ENCODE measurements around the gene NBAS.

DNA sequence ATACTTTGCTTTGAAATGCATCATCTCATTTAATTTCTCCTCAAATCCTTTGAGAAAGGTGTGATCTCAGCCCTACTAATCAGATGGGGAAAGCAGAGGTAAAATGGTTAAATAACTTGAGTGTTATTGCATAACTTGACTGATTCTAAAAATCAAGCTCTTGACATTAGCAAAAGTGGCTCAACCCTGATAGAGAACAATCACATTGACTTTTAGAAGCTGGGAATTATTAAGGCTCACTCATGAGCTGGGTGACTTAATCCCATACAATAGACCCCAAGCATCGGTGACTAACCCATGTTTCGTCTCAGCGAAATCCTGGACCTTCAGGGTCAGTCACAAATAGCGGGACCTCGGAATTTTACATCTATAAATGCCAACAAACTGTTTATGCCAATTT lies 378.9 kb downstream of the NBAS start:
- TF ChIP-seq, protein P1, sequence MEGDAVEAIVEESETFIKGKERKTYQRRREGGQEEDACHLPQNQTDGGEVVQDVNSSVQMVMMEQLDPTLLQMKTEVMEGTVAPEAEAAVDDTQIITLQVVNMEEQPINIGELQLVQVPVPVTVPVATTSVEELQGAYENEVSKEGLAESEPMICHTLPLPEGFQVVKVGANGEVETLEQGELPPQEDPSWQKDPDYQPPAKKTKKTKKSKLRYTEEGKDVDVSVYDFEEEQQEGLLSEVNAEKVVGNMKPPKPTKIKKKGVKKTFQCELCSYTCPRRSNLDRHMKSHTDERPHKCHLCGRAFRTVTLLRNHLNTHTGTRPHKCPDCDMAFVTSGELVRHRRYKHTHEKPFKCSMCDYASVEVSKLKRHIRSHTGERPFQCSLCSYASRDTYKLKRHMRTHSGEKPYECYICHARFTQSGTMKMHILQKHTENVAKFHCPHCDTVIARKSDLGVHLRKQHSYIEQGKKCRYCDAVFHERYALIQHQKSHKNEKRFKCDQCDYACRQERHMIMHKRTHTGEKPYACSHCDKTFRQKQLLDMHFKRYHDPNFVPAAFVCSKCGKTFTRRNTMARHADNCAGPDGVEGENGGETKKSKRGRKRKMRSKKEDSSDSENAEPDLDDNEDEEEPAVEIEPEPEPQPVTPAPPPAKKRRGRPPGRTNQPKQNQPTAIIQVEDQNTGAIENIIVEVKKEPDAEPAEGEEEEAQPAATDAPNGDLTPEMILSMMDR (IDR thresholded peaks at IDR 0.05; ENCODE audit: insufficient read depth, low read length, poor library complexity, severe bottlenecking) = no peak
- no peak for TF ChIP-seq EZH2phosphoT487 (conservative IDR thresholded peaks at IDR 0.05; ENCODE audit: low read length)

Measured in SU-DHL-6 (cell line).